Mesenchymal stem cell (in vitro differentiated cells and primary cell): Measurements from ENCODE around the gene SORBS1.

Source experiments
- DNase-seq: peaks from one replicate; pipeline ENCODE4 v3.0.0-alpha.2; 2013
- H2AFZ ChIP-seq: one replicate; pipeline ENCODE4 v1.6.1; 2013; ENCODE audit warnings: low read depth, mild to moderate bottlenecking, control low read depth, inconsistent platforms, low read length, moderate library complexity
- H2AK5ac ChIP-seq: 2 replicates; pipeline ENCODE4 v1.6.1; 2013; ENCODE audit warnings: low read length, moderate library complexity, mild to moderate bottlenecking, inconsistent platforms; ENCODE audit not compliant: severe bottlenecking
- H2BK120ac ChIP-seq: one replicate; pipeline ENCODE4 v1.6.1; 2013; ENCODE audit warnings: low read depth, mild to moderate bottlenecking, inconsistent platforms, low read length, moderate library complexity
- H2BK12ac ChIP-seq, 2 experiments: one replicate each; pipeline ENCODE4 v1.6.1; 2013; ENCODE audit warnings: inconsistent platforms in 2 of 2, low read length in 2 of 2, mild to moderate bottlenecking in 2 of 2, moderate library complexity in 2 of 2, control low read depth in 1 of 2
- H2BK15ac ChIP-seq: one replicate; pipeline ENCODE4 v1.6.1; 2013; ENCODE audit warnings: mild to moderate bottlenecking, low read depth, inconsistent platforms; ENCODE audit not compliant: poor library complexity, severe bottlenecking
- H2BK5ac ChIP-seq: 2 replicates; pipeline ENCODE4 v1.6.1; 2013; ENCODE audit warnings: low read depth, mild to moderate bottlenecking, low read length, control low read depth, inconsistent platforms; ENCODE audit not compliant: poor library complexity, severe bottlenecking
- H3K14ac ChIP-seq, 2 experiments: one replicate each; pipeline ENCODE4 v1.6.1; 2013; ENCODE audit warnings: inconsistent platforms in 2 of 2, low read length in 2 of 2, control low read depth in 1 of 2, mild to moderate bottlenecking in 1 of 2, moderate library complexity in 1 of 2
- H3K18ac ChIP-seq, 2 experiments: one replicate each; pipeline ENCODE4 v1.6.1; 2013; ENCODE audit warnings: inconsistent platforms in 2 of 2, low read length in 2 of 2, control low read depth in 1 of 2, low read depth in 1 of 2, mild to moderate bottlenecking in 1 of 2
- H3K23ac ChIP-seq, 2 experiments: one replicate each; pipeline ENCODE4 v1.6.1; 2013; ENCODE audit warnings: inconsistent platforms in 2 of 2, low read length in 2 of 2, mild to moderate bottlenecking in 2 of 2, moderate library complexity in 2 of 2, control low read depth in 1 of 2
- H3K27ac ChIP-seq: 2 replicates; pipeline ENCODE4 v1.5.1; 2013; ENCODE audit warnings: mild to moderate bottlenecking, moderate library complexity, low read length, control low read depth, inconsistent platforms; ENCODE audit not compliant: poor library complexity, severe bottlenecking
- H3K27me3 ChIP-seq, 2 experiments: 2 replicates each; pipeline versions ENCODE4 v1.6.1 to v1.7.0; 2013; ENCODE audit warnings: low read length in 2 of 2, mild to moderate bottlenecking in 2 of 2, moderate library complexity in 2 of 2, control low read depth in 1 of 2, inconsistent platforms in 1 of 2; ENCODE audit not compliant: control insufficient read depth in 1 of 2, insufficient read depth in 1 of 2
- H3K36me3 ChIP-seq, 2 experiments: 2 replicates each; pipeline versions ENCODE4 v1.6.1 to v1.7.0; 2013; ENCODE audit warnings: low read length in 2 of 2, control low read depth in 1 of 2, inconsistent platforms in 1 of 2, low read depth in 1 of 2, mild to moderate bottlenecking in 1 of 2; ENCODE audit not compliant: insufficient read depth in 2 of 2, control insufficient read depth in 1 of 2
- H3K4ac ChIP-seq, 2 experiments: one replicate each; pipeline ENCODE4 v1.6.1; 2013; ENCODE audit warnings: inconsistent platforms in 2 of 2, low read length in 2 of 2, mild to moderate bottlenecking in 2 of 2, moderate library complexity in 2 of 2, control low read depth in 1 of 2, low read depth in 1 of 2
- H3K4me1 ChIP-seq: 2 replicates; pipeline ENCODE4 v1.6.1; 2013; ENCODE audit warnings: low read depth, low read length, control low read depth; ENCODE audit not compliant: control insufficient read depth, insufficient read depth
- H3K4me2 ChIP-seq: 2 replicates; pipeline ENCODE4 v1.6.1; 2013; ENCODE audit warnings: low read length, mild to moderate bottlenecking, inconsistent platforms; ENCODE audit not compliant: poor library complexity, severe bottlenecking
- H3K4me3 ChIP-seq, 2 experiments: 2 replicates each; pipeline versions ENCODE4 v1.5.1 to v1.7.0; 2013; ENCODE audit warnings: low read length in 2 of 2, mild to moderate bottlenecking in 2 of 2, control low read depth in 1 of 2, low read depth in 1 of 2; ENCODE audit not compliant: insufficient read depth in 1 of 2
- H3K79me1 ChIP-seq: replicated peaks from 2 replicates; pipeline ENCODE4 v1.6.1; 2013; ENCODE audit warnings: mild to moderate bottlenecking, control low read depth, low read length, inconsistent platforms; ENCODE audit not compliant: poor library complexity, severe bottlenecking
- H3K9ac ChIP-seq: 2 replicates; pipeline ENCODE4 v1.7.0; 2013; ENCODE audit warnings: mild to moderate bottlenecking, low read length, moderate library complexity
- H3K9me3 ChIP-seq: 2 replicates; pipeline ENCODE4 v1.7.0; 2013; ENCODE audit warnings: mild to moderate bottlenecking, low read length; ENCODE audit not compliant: control insufficient read depth
- H4K8ac ChIP-seq: one replicate; pipeline ENCODE4 v1.6.1; 2013; ENCODE audit warnings: inconsistent platforms, mild to moderate bottlenecking, low read length, moderate library complexity
- H4K91ac ChIP-seq: one replicate; pipeline ENCODE4 v1.6.1; 2013; ENCODE audit warnings: mild to moderate bottlenecking, low read length, inconsistent platforms
- WGBS: methylation state at CpG from one replicate; pipeline ENCODE4 v1.1.7; 2013; ENCODE audit warnings: mixed read lengths; 5-methylcytosine and 5-hydroxymethylcytosine counted together

SORBS1 gene

DNA sequence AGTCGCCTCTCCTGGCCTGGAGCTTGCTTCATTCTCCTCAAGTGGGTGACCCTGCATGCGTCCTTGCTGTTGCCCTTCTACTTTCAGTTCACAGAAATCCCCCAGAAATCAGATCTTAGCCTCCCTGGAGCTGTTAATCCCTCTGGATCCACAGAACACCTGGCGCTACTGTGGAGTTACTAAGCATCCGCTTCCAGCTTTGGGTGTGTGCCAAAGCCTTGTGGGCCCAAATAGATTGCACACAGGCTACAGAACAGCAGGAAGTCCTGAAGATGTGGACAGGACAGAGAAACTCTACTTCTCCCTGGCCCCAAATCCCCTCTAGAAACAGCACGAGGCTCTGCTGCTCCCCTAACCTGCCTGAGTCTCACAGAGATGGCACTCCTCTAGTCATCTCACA is 233.8 kb downstream of the SORBS1 start:
- Histone ChIP-seq H3K18ac (peak overlapping the region; percentile 14 to 46), H2AK5ac (no peak overlapping the region), H3K27me3 (no peaks in the 10 kb centered on the region), H3K27ac (no peak overlapping the region), H3K4me1 (peaks cover 6% of the 10 kb centered on the region), H3K9me3 (no peaks in the 10 kb centered on the region), H3K14ac (no peak overlapping the region), H2BK15ac (no peak overlapping the region), H2BK5ac (no peak overlapping the region), H3K36me3 (no peaks in the 10 kb centered on the region), H2BK120ac (peak overlapping the region; percentile 55), H3K23ac (no peak overlapping the region), H4K8ac (peak overlapping the region; percentile 27), H3K4me3 (no peak overlapping the region), H3K9ac (no peak overlapping the region), H3K79me1 (no peaks in the 10 kb centered on the region), H4K91ac (no peak overlapping the region), H2BK12ac (peak overlapping the region in 1 of 2 experiments; percentile 67), H3K4me2 (no peak overlapping the region), H2AFZ (no peak overlapping the region), H3K4ac (peak overlapping the region in 1 of 2 experiments; percentile 55)
- DNase-seq, result peak; percentile 91
- 81% methylated on average over 5 of the region's 5 CpGs for WGBS

DNA sequence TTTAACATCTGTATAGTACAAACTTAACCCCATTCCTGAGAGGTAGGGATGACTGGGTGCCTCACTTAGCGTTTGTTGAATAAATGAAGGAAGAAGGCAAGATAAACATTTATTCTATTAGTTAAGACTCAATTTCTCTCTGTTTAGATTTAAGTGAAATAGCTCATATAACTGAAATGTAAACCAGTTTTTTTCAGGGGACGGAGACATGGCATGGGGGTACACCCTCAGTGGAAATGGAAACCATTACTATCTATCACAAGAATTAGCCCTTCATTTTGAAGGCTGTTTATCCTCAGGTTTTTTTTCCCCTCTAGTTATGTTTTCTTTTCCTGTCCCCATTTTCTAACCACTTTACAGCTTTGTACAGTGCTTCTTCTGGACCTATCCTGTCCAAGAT is 234.8 kb downstream of the SORBS1 start:
- no peak overlapping the region for H4K8ac ChIP-seq
- peak; percentile 69 for DNase-seq
- no peak overlapping the region for H2BK120ac ChIP-seq
- H2BK15ac ChIP-seq, result no peak overlapping the region
- no peak overlapping the region for H3K4me2 ChIP-seq
- no peaks in the 10 kb centered on the region for H3K9me3 ChIP-seq
- H3K36me3 ChIP-seq, result no peaks in the 10 kb centered on the region
- H3K4me1 ChIP-seq, result peaks cover 6% of the 10 kb centered on the region
- H3K23ac ChIP-seq, result no peak overlapping the region
- no peak overlapping the region for H2BK5ac ChIP-seq
- H2BK12ac ChIP-seq, result no peak overlapping the region
- no peak overlapping the region for H3K4me3 ChIP-seq
- no peak overlapping the region for H3K9ac ChIP-seq
- H3K4ac ChIP-seq, result no peak overlapping the region
- no peaks in the 10 kb centered on the region for H3K27me3 ChIP-seq
- H2AFZ ChIP-seq, result no peak overlapping the region
- no peak overlapping the region for H3K18ac ChIP-seq
- no peaks in the 10 kb centered on the region for H3K79me1 ChIP-seq
- no peak overlapping the region for H4K91ac ChIP-seq
- H3K14ac ChIP-seq, result no peak overlapping the region
- no peak overlapping the region for H2AK5ac ChIP-seq
- no peak overlapping the region for H3K27ac ChIP-seq
- 67% methylated on average over 1 of the region's 2 CpGs for WGBS

DNA sequence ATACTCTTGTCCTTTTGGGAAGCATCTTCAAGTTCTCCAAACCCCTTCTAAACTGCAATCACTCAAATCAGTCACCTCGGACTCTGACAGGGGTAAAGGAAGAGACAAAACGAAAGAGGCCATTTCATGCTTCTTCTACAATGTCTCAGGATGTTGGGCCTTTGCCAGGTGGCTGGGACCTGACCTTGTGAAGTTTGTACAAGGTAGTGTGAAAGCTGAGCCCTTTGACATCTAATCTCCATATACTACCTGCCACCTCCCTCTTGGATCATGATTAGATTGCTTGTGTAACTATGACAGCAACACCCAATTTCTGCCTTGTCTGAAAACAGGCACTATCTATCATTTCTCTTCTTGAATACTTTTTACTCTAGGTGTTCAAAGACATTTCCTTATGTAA is 235.3 kb downstream of the SORBS1 start:
- H3K36me3 ChIP-seq, result no peaks in the 10 kb centered on the region
- H3K4me2 ChIP-seq, result no peak overlapping the region
- peaks cover 6% of the 10 kb centered on the region for H3K4me1 ChIP-seq
- no peaks in the 10 kb centered on the region for H3K9me3 ChIP-seq
- no peaks in the 10 kb centered on the region for H3K27me3 ChIP-seq
- no peak overlapping the region for H3K23ac ChIP-seq
- no CpG with 5 or more reads among the region's 2 CpGs for WGBS
- DNase-seq, result no peak
- H3K14ac ChIP-seq, result no peak overlapping the region
- H2BK120ac ChIP-seq, result no peak overlapping the region
- H3K27ac ChIP-seq, result no peak overlapping the region
- H2AFZ ChIP-seq, result no peak overlapping the region
- no peak overlapping the region for H4K8ac ChIP-seq
- peak overlapping the region in 1 of 2 experiments; percentile 83 for H2BK12ac ChIP-seq
- H3K79me1 ChIP-seq, result no peaks in the 10 kb centered on the region
- H3K4ac ChIP-seq, result no peak overlapping the region
- H2AK5ac ChIP-seq, result no peak overlapping the region
- H3K18ac ChIP-seq, result peak overlapping the region in 1 of 2 experiments; percentile 74
- no peak overlapping the region for H2BK15ac ChIP-seq
- no peak overlapping the region for H3K4me3 ChIP-seq
- no peak overlapping the region for H2BK5ac ChIP-seq
- H4K91ac ChIP-seq, result no peak overlapping the region
- H3K9ac ChIP-seq, result no peak overlapping the region

DNA sequence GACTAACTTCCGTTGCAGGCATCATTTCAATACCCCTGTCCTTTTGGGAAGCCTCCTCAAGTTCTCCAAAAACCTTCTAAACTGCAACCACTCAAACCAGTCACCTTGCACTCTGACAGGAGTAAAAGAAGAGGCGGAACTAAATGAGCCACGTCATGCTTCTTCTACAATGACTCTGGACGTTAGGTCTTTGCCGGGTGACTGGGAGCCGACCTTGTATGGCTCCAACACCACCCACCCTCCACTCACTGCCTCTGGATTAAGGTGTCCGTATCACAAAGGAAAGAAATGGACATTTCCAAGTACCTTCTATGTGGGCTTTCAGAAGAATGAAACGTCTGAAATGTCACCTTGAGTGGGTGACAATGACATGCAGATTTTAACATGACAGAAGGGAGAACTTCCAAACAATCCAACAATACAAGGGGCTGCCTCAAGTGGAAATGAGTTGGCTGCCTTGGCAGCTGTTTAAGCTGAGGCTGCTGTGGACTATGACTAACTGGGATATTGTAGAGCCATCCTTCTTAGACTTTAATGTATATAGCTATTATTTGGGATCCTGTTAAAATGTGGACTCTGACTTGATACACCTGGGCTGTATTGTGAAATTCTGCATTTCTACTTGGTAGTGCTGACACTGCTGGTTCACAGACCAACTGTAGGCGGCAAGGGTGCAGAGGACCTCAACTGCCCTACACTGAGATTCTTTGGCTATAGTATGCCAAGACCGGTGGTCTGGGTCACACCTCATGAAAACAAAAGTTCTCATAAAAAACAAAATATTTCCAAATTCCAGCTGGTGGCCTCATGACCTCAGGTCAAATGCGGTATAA is 236.5 kb downstream of the SORBS1 start:
- Histone ChIP-seq H2AK5ac (no peak overlapping the region), H3K23ac (no peak overlapping the region), H4K91ac (no peak overlapping the region), H3K18ac (peak overlapping the region in 1 of 2 experiments; percentile 11), H2BK15ac (no peak overlapping the region), H2BK12ac (no peak overlapping the region), H3K9me3 (no peaks in the 10 kb centered on the region), H2AFZ (no peak overlapping the region), H3K79me1 (no peaks in the 10 kb centered on the region), H3K27ac (no peak overlapping the region), H3K27me3 (no peaks in the 10 kb centered on the region), H4K8ac (peak overlapping the region; percentile 19), H3K4ac (no peak overlapping the region), H3K4me2 (no peak overlapping the region), H3K14ac (no peak overlapping the region), H3K36me3 (no peaks in the 10 kb centered on the region), H3K9ac (no peak overlapping the region), H3K4me3 (no peak overlapping the region), H2BK120ac (no peak overlapping the region), H2BK5ac (no peak overlapping the region), H3K4me1 (peaks cover 6% of the 10 kb centered on the region)
- DNase-seq, result no peak
- 92% methylated on average over 10 of the region's 11 CpGs for WGBS
